Measurements from ENCODE around the gene NBEAL2. TPM values are rescaled to one million over a fixed set of nuclear protein-coding genes. Genes with fewer than 3 reads are reported as not detected.

NBEAL2 gene
- total and polyA plus RNA-seq, 8 donors = 59.3 to 148 (median 84.3) TPM

GRCh38 chr3:46952813-46953212 is 26.7 kb upstream of the NBEAL2 start:
- TF ChIP-seq, protein P1, sequence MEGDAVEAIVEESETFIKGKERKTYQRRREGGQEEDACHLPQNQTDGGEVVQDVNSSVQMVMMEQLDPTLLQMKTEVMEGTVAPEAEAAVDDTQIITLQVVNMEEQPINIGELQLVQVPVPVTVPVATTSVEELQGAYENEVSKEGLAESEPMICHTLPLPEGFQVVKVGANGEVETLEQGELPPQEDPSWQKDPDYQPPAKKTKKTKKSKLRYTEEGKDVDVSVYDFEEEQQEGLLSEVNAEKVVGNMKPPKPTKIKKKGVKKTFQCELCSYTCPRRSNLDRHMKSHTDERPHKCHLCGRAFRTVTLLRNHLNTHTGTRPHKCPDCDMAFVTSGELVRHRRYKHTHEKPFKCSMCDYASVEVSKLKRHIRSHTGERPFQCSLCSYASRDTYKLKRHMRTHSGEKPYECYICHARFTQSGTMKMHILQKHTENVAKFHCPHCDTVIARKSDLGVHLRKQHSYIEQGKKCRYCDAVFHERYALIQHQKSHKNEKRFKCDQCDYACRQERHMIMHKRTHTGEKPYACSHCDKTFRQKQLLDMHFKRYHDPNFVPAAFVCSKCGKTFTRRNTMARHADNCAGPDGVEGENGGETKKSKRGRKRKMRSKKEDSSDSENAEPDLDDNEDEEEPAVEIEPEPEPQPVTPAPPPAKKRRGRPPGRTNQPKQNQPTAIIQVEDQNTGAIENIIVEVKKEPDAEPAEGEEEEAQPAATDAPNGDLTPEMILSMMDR (IDR thresholded peaks at IDR 0.05) = no peak
- intact Hi-C loops (cut with DNase I) = no loop called here
- Histone ChIP-seq H3K9me3 (no peaks in the 10 kb centered on the region), H3K27ac (peak overlapping the region in 1 of 2 donors; percentile 78), H3K4me3 (no peak overlapping the region), H3K27me3 (no peaks in the 10 kb centered on the region), H3K36me3 (no peaks in the 10 kb centered on the region), H3K4me1 (peaks cover 27 to 98% of the 10 kb centered on the region in 2 donors)
- no peak for DNase-seq
- no peak for ATAC-seq

- Histone ChIP-seq H3K27me3 (no peaks in the 10 kb centered on the region), H3K4me3 (no peak overlapping the region), H3K4me1 (peaks cover 21 to 93% of the 10 kb centered on the region in 2 donors), H3K27ac (peak overlapping the region in 1 of 2 donors; percentile 78), H3K36me3 (no peaks in the 10 kb centered on the region), H3K9me3 (no peaks in the 10 kb centered on the region)
- ATAC-seq (no peak), DNase-seq (no peak)
- TF ChIP-seq, protein P1 (IDR thresholded peaks at IDR 0.05) = no peak
- intact Hi-C loops (cut with DNase I) = no loop called here
These were observed 26.0 kb upstream of the NBEAL2 start for GRCh38 chr3:46953234-46954010.

GRCh38 chr3:46954178-46954577 is 25.3 kb upstream of the NBEAL2 start:
- no peaks in the 10 kb centered on the region for H3K36me3 ChIP-seq
- TF ChIP-seq, protein P1 (IDR thresholded peaks at IDR 0.05) = no peak
- intact Hi-C loops (cut with DNase I) = no loop called here
- peaks cover 18 to 93% of the 10 kb centered on the region in 2 donors for H3K4me1 ChIP-seq
- no peak overlapping the region for H3K4me3 ChIP-seq
- no peak for ATAC-seq
- no peak for DNase-seq
- H3K9me3 ChIP-seq = no peaks in the 10 kb centered on the region
- peak overlapping the region in 1 of 2 donors; percentile 78 for H3K27ac ChIP-seq
- no peaks in the 10 kb centered on the region for H3K27me3 ChIP-seq

DNA sequence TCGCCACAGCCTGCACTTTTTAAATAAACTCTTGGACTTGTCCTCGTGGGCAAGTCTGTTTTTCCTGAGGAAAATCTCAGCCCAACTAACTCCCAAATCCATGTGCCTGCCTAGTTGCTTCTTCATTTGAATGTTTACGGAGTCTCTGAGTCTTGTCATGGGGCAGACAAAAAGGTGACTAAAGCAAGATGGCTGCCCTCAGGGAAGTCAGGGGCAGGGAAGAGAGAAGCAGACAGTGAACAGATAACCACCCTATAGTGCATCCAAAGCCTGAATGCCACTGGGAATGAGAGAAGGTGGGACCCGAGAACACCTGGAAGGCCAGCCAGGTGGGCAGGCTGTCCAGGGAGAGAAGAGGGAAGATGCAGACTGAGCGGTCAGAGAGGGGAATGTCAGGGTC is 24.3 kb upstream of the NBEAL2 start:
- DNase-seq (no peak), ATAC-seq (no peak)
- H3K4me3 ChIP-seq = no peak overlapping the region
- H3K9me3 ChIP-seq = no peaks in the 10 kb centered on the region
- no peaks in the 10 kb centered on the region for H3K36me3 ChIP-seq
- peak overlapping the region in 1 of 2 donors; percentile 78 for H3K27ac ChIP-seq
- H3K27me3 ChIP-seq = no peaks in the 10 kb centered on the region
- H3K4me1 ChIP-seq = peaks cover 18 to 93% of the 10 kb centered on the region in 2 donors
- TF ChIP-seq, protein P1 (IDR thresholded peaks at IDR 0.05) = no peak
- intact Hi-C loops (cut with DNase I) = no loop called here

- no peaks in the 10 kb centered on the region for H3K9me3 ChIP-seq
- H3K4me3 ChIP-seq = no peak overlapping the region
- H3K4me1 ChIP-seq = peaks cover 24 to 93% of the 10 kb centered on the region in 2 donors
- H3K27me3 ChIP-seq = no peaks in the 10 kb centered on the region
- ATAC-seq (no peak), DNase-seq (no peak)
- TF ChIP-seq, protein P1 (IDR thresholded peaks at IDR 0.05) = no peak
- peak overlapping the region in 1 of 2 donors; percentile 78 for H3K27ac ChIP-seq
- no peaks in the 10 kb centered on the region for H3K36me3 ChIP-seq
- intact Hi-C loops (cut with DNase I) = no loop called here
These were observed 23.6 kb upstream of the NBEAL2 start for GRCh38 chr3:46955801-46956259.
